Suprapubic skin (tissue), 4 donors: ENCODE data around the gene CARHSP1. TPM values are rescaled to one million over a fixed set of nuclear protein-coding genes. Genes with fewer than 3 reads are reported as not detected.

ENCODE experiments used
- DNase-seq, 2 donors: peaks; one replicate each; pipeline ENCODE4 v3.0.0-alpha.2; 2019; ENCODE audit warnings: low spot score in 2 of 2
- H3K27ac ChIP-seq: fragments of 200-600 bp; sonication (generic); one replicate; pipeline ENCODE4 v1.5.1; 2019
- H3K27me3 ChIP-seq: fragments of 200-600 bp; sonication (generic); one replicate; pipeline ENCODE4 v1.5.1; 2019
- H3K36me3 ChIP-seq: fragments of 200-600 bp; sonication (generic); one replicate; pipeline ENCODE4 v1.5.1; 2019
- H3K4me1 ChIP-seq: fragments of 200-600 bp; sonication (generic); one replicate; pipeline ENCODE4 v1.5.1; 2019
- H3K4me3 ChIP-seq: fragments of 200-600 bp; sonication (generic); one replicate; pipeline ENCODE4 v1.5.1; 2019; ENCODE audit warnings: mild to moderate bottlenecking
- H3K9me3 ChIP-seq: fragments of 200-600 bp; sonication (generic); one replicate; pipeline ENCODE4 v1.5.1; 2019
- CTCF ChIP-seq, 2 donors: fragments of 200-600 bp in 1 of 2; fragments of 450-650 bp in 1 of 2; sonication (generic) in 1 of 2; IDR thresholded peaks; one replicate each; pipeline ENCODE4 v1.5.1; 2016 to 2019; ENCODE audit warnings: antibody characterized with exemption in 2 of 2, mild to moderate bottlenecking in 1 of 2, moderate library complexity in 1 of 2
- EP300 ChIP-seq: sonication (generic); formaldehyde crosslinking; IDR thresholded peaks from one replicate; pipeline ENCODE4 v1.6.1; 2017; ENCODE audit warnings: antibody characterized with exemption
- POLR2A ChIP-seq, 2 donors: fragments of 450-650 bp; IDR thresholded peaks; one replicate each; pipeline ENCODE4 v1.6.1; 2017; ENCODE audit warnings: antibody characterized with exemption in 2 of 2, mild to moderate bottlenecking in 2 of 2, moderate library complexity in 2 of 2
- POLR2AphosphoS5 ChIP-seq, 3 donors: sonication (generic); formaldehyde crosslinking; IDR thresholded peaks; one replicate each; pipeline ENCODE4 v1.6.1; 2017; ENCODE audit warnings: antibody characterized with exemption in 3 of 3
- WGBS: methylation state at CpG from one replicate; pipeline ENCODE4 v1.1.5; 2018; 5-methylcytosine and 5-hydroxymethylcytosine counted together
- total RNA-seq, 4 donors: library from RNA; depleted of rRNA; stranded (reverse); fragments of >200 nt; gene quantifications; one replicate each; pipeline ENCODE4 v1.1.0, GENCODE V29; 2016

Gene CARHSP1
- total RNA-seq, 4 donors from 2014 or later, result 32.7 to 60.8 (median 41.5) TPM

- Histone ChIP-seq H3K27ac (no peak overlapping the region), H3K4me3 (no peak overlapping the region), H3K9me3 (no peaks in the 10 kb centered on the region), H3K27me3 (no peaks in the 10 kb centered on the region), H3K36me3 (peaks cover 83% of the 10 kb centered on the region), H3K4me1 (peaks cover 9% of the 10 kb centered on the region)
- DNase-seq, result no peak
- no peak for TF ChIP-seq POLR2A (IDR thresholded peaks at IDR 0.05)
- WGBS, result 91% methylated on average over 4 of the region's 4 CpGs
Measured at GRCh38 chr16:8912793-8913192, 44.0 kb upstream of the CARHSP1 start.

- WGBS, result 83% methylated on average over 1 of the region's 1 CpG
- Histone ChIP-seq H3K27ac (no peak overlapping the region), H3K4me1 (peaks cover 8% of the 10 kb centered on the region), H3K27me3 (no peaks in the 10 kb centered on the region), H3K9me3 (no peaks in the 10 kb centered on the region), H3K36me3 (peaks cover 89% of the 10 kb centered on the region), H3K4me3 (no peak overlapping the region)
- no peak for DNase-seq
- TF ChIP-seq EP300, result no peak
- TF ChIP-seq POLR2A (IDR thresholded peaks at IDR 0.05), result no peak
- TF ChIP-seq CTCF (IDR thresholded peaks at IDR 0.05), result no peak
- no peak for TF ChIP-seq POLR2AphosphoS5 (IDR thresholded peaks at IDR 0.05)
Measured at GRCh38 chr16:8910811-8911210, 42.0 kb upstream of the CARHSP1 start.

- Histone ChIP-seq H3K9me3 (no peaks in the 10 kb centered on the region), H3K27me3 (no peaks in the 10 kb centered on the region), H3K4me1 (no peaks in the 10 kb centered on the region), H3K36me3 (peaks cover 93% of the 10 kb centered on the region), H3K27ac (no peak overlapping the region), H3K4me3 (no peak overlapping the region)
- TF ChIP-seq POLR2AphosphoS5 (IDR thresholded peaks at IDR 0.05), result no peak
- TF ChIP-seq POLR2A (IDR thresholded peaks at IDR 0.05), result no peak
- no peak for TF ChIP-seq CTCF (IDR thresholded peaks at IDR 0.05)
- no peak for TF ChIP-seq EP300
- DNase-seq, result no peak
- WGBS, result 83% methylated on average over 8 of the region's 8 CpGs
Measured at GRCh38 chr16:8908810-8909468, 40.1 kb upstream of the CARHSP1 start.

- 73% methylated on average over 4 of the region's 4 CpGs for WGBS
- Histone ChIP-seq H3K9me3 (no peaks in the 10 kb centered on the region), H3K27me3 (no peaks in the 10 kb centered on the region), H3K4me1 (no peaks in the 10 kb centered on the region), H3K27ac (no peak overlapping the region), H3K4me3 (no peak overlapping the region), H3K36me3 (peaks cover 100% of the 10 kb centered on the region)
- TF ChIP-seq POLR2AphosphoS5 (IDR thresholded peaks at IDR 0.05) (no peak), CTCF (IDR thresholded peaks at IDR 0.05) (no peak), EP300 (no peak), POLR2A (IDR thresholded peaks at IDR 0.05) (no peak)
- no peak for DNase-seq
Measured at GRCh38 chr16:8907096-8907495, 38.3 kb upstream of the CARHSP1 start.

- TF ChIP-seq CTCF (IDR thresholded peaks at IDR 0.05) (no peak), POLR2A (IDR thresholded peaks at IDR 0.05) (no peak), POLR2AphosphoS5 (IDR thresholded peaks at IDR 0.05) (no peak), EP300 (no peak)
- H3K27ac ChIP-seq, result no peak overlapping the region
- no peaks in the 10 kb centered on the region for H3K9me3 ChIP-seq
- no peak overlapping the region for H3K4me3 ChIP-seq
- 87% methylated on average over 14 of the region's 14 CpGs for WGBS
- no peak for DNase-seq
- H3K4me1 ChIP-seq, result no peaks in the 10 kb centered on the region
- peaks cover 100% of the 10 kb centered on the region for H3K36me3 ChIP-seq
- no peaks in the 10 kb centered on the region for H3K27me3 ChIP-seq
Measured at GRCh38 chr16:8905795-8906591, 37.2 kb upstream of the CARHSP1 start.
